ENCODE data around the gene PPM1N.

DNA sequence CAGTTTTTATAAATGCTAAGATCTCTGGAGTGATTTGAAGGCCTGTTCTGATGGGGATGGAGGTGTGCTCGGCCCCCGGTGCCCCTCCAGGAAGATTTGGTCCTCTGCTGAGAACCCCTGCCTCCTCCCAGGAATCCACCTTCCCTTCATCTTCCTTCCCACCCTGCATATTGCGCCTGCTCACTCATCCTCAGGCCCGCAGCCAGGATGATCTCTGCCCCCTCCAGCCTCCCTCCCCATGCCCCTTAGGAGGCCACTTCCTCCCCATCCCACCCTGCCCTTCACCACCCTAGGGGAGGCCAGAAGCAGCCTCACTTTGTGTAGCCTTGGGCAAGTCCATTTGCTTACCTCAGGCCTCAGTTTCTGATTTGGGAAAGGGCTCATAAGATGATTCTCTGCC, 28.7 kb downstream of the PPM1N start:
- no peak for TF ChIP-seq CTCF (IDR thresholded peaks at IDR 0.05)
- TF ChIP-seq POLR2A (IDR thresholded peaks at IDR 0.05) = no peak

All from testis (tissue), 2 donors.